ENCODE results near the gene NBEAL2. TPM values are rescaled to one million over a fixed set of nuclear protein-coding genes. Genes with fewer than 3 reads are reported as not detected.

NBEAL2 gene
- total and polyA plus RNA-seq, 2 of the 8 experiments (the other 6 are each of a cell fraction or from before 2014, with no cell fraction given) = 27.3 to 46.9 TPM

DNA sequence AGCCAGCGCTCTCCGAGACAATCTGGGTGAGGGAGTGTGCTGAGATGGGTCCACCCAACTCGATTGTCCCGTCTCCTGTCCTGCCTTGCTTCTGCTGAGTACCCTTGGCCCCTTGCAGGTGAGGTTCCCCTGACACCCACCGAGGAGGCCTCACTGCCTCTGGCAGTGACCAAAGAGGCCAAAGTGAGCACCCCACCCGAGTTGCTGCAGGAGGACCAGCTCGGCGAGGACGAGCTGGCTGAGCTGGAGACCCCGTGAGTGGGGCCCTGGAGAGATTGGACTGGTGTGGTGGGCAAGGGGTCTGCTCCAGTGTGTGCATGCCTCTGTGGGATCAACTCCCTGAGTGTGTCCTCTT lies 23.6 kb downstream of the NBEAL2 start (continued):
- TF ChIP-seq SIX5 (IDR thresholded peaks at IDR 0.05; ENCODE audit: low read depth, low read length) = no peak
